ENCODE measurements around the gene PAX6. TPM values are rescaled to one million over a fixed set of nuclear protein-coding genes. Genes with fewer than 3 reads are reported as not detected.

PAX6 gene
- polyA plus RNA-seq, 1 donor (not counting 4 experiments of a cell fraction or from before 2014, with no cell fraction given) = 0.12 TPM

- Histone ChIP-seq H3K9me1 (ENCODE audit: control insufficient read depth, extremely low read depth, insufficient read depth, low read length) (no peaks in the 10 kb centered on the region), H3K27me3 (ENCODE audit: control insufficient read depth, extremely low read depth, insufficient read depth, low read length) (peaks cover 58% of the 10 kb centered on the region), H3K9me3 (ENCODE audit: control insufficient read depth, low read depth, low read length) (no peaks in the 10 kb centered on the region), H3K36me3 (ENCODE audit: control insufficient read depth in 2 of 2, extremely low read depth in 1 of 2, insufficient read depth in 2 of 2, low read length in 2 of 2) (no peaks in the 10 kb centered on the region), H3K79me2 (ENCODE audit: control insufficient read depth, insufficient read depth, low read length) (no peaks in the 10 kb centered on the region), H2AFZ (ENCODE audit: control insufficient read depth, low read length) (no peak overlapping the region), H3K4me2 (ENCODE audit: control insufficient read depth, extremely low read depth, insufficient read depth, low read depth, low read length) (no peak overlapping the region), H4K20me1 (ENCODE audit: control insufficient read depth, extremely low read depth, insufficient read depth, low read length) (no peaks in the 10 kb centered on the region), H3K4me1 (ENCODE audit: control insufficient read depth, extremely low read depth, insufficient read depth, low read length) (peaks cover 4% of the 10 kb centered on the region), H3K27ac (ENCODE audit: control insufficient read depth, insufficient read depth, low read length) (no peak overlapping the region), H3K9ac (ENCODE audit: control insufficient read depth, extremely low read depth, insufficient read depth, low read length) (no peak overlapping the region), H3K4me3 (ENCODE audit: control insufficient read depth in 2 of 3, extremely low read depth in 1 of 3, insufficient read depth in 2 of 3, low read depth in 1 of 3, low read length in 3 of 3) (no peak overlapping the region)
- TF ChIP-seq EZH2 (IDR thresholded peaks at IDR 0.05; ENCODE audit: low read length) = no peak
- no peak for TF ChIP-seq CTCF (optimal IDR thresholded peaks at IDR 0.05 in 1 of 3, IDR thresholded peaks at IDR 0.05 in 1 of 3, conservative IDR thresholded peaks at IDR 0.05 in 1 of 3; ENCODE audit: extremely low read depth in 1 of 3, insufficient read depth in 2 of 3, low read length in 3 of 3)
- DNase-seq (ENCODE audit: low read depth, low spot score) (no peak), FAIRE-seq (no peak)
- dilution Hi-C loops (cut with MboI; ENCODE audit: extremely low pct_ligation_motif_present, low sequenced_read_pairs) = no loop called here
Measured at GRCh38 chr11:31796499-31797189, 14.5 kb downstream of the PAX6 start.

DNA sequence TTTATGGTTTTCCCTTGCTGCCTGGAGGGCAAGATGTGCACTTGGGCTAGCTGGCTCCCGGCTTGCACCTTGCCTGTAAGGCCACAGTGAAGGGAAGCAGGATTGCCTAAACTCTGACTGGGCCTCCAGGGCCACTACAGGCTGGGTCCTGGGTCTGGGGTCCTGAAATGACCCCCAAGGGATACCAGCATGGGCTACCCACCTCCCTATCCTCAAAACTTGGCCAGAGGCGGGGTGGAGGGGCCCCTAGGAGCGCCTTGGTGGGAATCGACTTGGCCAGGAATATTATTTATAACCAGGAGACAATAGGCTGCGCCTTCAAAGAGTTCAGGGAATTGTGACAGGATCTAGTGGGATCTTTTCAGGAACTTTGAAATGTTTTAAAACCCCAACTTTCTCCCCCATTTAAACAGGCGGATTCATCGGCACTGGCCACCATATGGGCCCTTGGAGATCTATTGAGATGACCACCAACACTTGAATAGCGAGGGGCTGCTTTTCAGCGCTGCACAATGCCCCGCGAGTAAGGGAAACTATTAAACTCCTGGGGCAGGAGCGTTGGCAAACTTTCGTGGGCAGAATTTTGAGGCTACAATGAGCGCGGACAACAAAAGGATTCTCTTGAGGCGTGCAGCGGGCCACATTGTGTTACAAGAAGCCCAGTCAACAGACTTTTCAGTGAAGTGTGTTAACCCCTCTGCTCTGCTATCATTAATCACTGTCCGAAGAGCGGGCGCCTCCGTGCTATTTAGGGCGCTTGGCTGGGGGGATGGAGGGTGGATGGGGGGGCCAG lies 15.2 kb downstream of the PAX6 start:
- H2AFZ ChIP-seq (ENCODE audit: control insufficient read depth, low read length) = no peak overlapping the region
- H3K9me1 ChIP-seq (ENCODE audit: control insufficient read depth, extremely low read depth, insufficient read depth, low read length) = no peaks in the 10 kb centered on the region
- H3K27ac ChIP-seq (ENCODE audit: control insufficient read depth, insufficient read depth, low read length) = no peak overlapping the region
- no peak overlapping the region for H3K4me2 ChIP-seq (ENCODE audit: control insufficient read depth, extremely low read depth, insufficient read depth, low read depth, low read length)
- H3K79me2 ChIP-seq (ENCODE audit: control insufficient read depth, insufficient read depth, low read length) = no peaks in the 10 kb centered on the region
- no peak overlapping the region for H3K9ac ChIP-seq (ENCODE audit: control insufficient read depth, extremely low read depth, insufficient read depth, low read length)
- H3K36me3 ChIP-seq (ENCODE audit: control insufficient read depth in 2 of 2, extremely low read depth in 1 of 2, insufficient read depth in 2 of 2, low read length in 2 of 2) = no peaks in the 10 kb centered on the region
- H3K4me3 ChIP-seq (ENCODE audit: control insufficient read depth in 2 of 3, extremely low read depth in 1 of 3, insufficient read depth in 2 of 3, low read depth in 1 of 3, low read length in 3 of 3) = no peak overlapping the region
- TF ChIP-seq CTCF (optimal IDR thresholded peaks at IDR 0.05 in 1 of 3, IDR thresholded peaks at IDR 0.05 in 1 of 3, conservative IDR thresholded peaks at IDR 0.05 in 1 of 3; ENCODE audit: extremely low read depth in 1 of 3, insufficient read depth in 2 of 3, low read length in 3 of 3) (no peak), EZH2 (IDR thresholded peaks at IDR 0.05; ENCODE audit: low read length) (no peak)
- peaks cover 51% of the 10 kb centered on the region for H3K27me3 ChIP-seq (ENCODE audit: control insufficient read depth, extremely low read depth, insufficient read depth, low read length)
- FAIRE-seq (no peak), DNase-seq (ENCODE audit: low read depth, low spot score) (no peak)
- H4K20me1 ChIP-seq (ENCODE audit: control insufficient read depth, extremely low read depth, insufficient read depth, low read length) = no peaks in the 10 kb centered on the region
- H3K9me3 ChIP-seq (ENCODE audit: control insufficient read depth, low read depth, low read length) = no peaks in the 10 kb centered on the region
- dilution Hi-C loops (cut with MboI; ENCODE audit: extremely low pct_ligation_motif_present, low sequenced_read_pairs) = no loop called here
- peaks cover 4% of the 10 kb centered on the region for H3K4me1 ChIP-seq (ENCODE audit: control insufficient read depth, extremely low read depth, insufficient read depth, low read length)

All from keratinocyte (primary cell).